GM23338 (cell line): Measurements from ENCODE around the gene SP5. TPM values are rescaled to one million over a fixed set of nuclear protein-coding genes. Genes with fewer than 3 reads are reported as not detected.
"Not testable (repeated sequence)": the region's sequence is repeated elsewhere in the genome, so short reads cannot be mapped to it uniquely, and the experiment has no call there.

ENCODE experiments used
- ATAC-seq: fragments of 200-7000 bp; cut with Tn5 transposase; 3 replicates; pipeline ENCODE4 v1.9.1; 2020
- DNase-seq: peaks from one replicate; pipeline ENCODE4 v3.0.0-alpha.2; 2015; ENCODE audit warnings: low spot score
- H2AFZ ChIP-seq: fragments of 200-600 bp; sonication (generic); 2 replicates; pipeline ENCODE4 v1.8.0; 2016; ENCODE audit warnings: antibody characterized with exemption, mild to moderate bottlenecking, moderate library complexity
- H3F3A ChIP-seq: fragments of 200-600 bp; sonication (generic); replicated peaks from 2 replicates; pipeline ENCODE4 v1.8.0; 2017; ENCODE audit warnings: antibody characterized with exemption, mixed run types, low read depth
- H3K27ac ChIP-seq: fragments of 200-600 bp; sonication (generic); 2 replicates; pipeline ENCODE4 v1.6.1; 2016; ENCODE audit warnings: low read depth
- H3K27me3 ChIP-seq: fragments of 200-600 bp; sonication (generic); 2 replicates; pipeline ENCODE4 v1.8.0; 2016; ENCODE audit warnings: mild to moderate bottlenecking, mixed run types, moderate library complexity; ENCODE audit not compliant: insufficient read depth
- H3K36me3 ChIP-seq: fragments of 200-600 bp; sonication (generic); 2 replicates; pipeline ENCODE4 v1.8.0; 2016; ENCODE audit warnings: mild to moderate bottlenecking; ENCODE audit not compliant: insufficient read depth
- H3K4me1 ChIP-seq: fragments of 200-600 bp; sonication (generic); 2 replicates; pipeline ENCODE4 v1.8.0; 2016; ENCODE audit warnings: mild to moderate bottlenecking, moderate library complexity; ENCODE audit not compliant: insufficient read depth
- H3K4me2 ChIP-seq: fragments of 200-600 bp; sonication (generic); 2 replicates; pipeline ENCODE4 v1.7.1; 2017; ENCODE audit warnings: mixed run types
- H3K4me3 ChIP-seq: fragments of 200-600 bp; sonication (generic); 2 replicates; pipeline ENCODE4 v1.6.1; 2016; ENCODE audit warnings: mixed run types
- H3K79me2 ChIP-seq: fragments of 200-600 bp; sonication (generic); replicated peaks from 2 replicates; pipeline ENCODE4 v1.8.0; 2017; ENCODE audit warnings: mild to moderate bottlenecking; ENCODE audit not compliant: insufficient read depth
- H3K9me2 ChIP-seq: fragments of 200-600 bp; sonication (generic); 2 replicates; pipeline ENCODE4 v1.8.0; 2017; ENCODE audit not compliant: insufficient read depth
- H4K20me1 ChIP-seq: fragments of 200-600 bp; sonication (generic); replicated peaks from 2 replicates; pipeline ENCODE4 v1.8.0; 2017; ENCODE audit warnings: mild to moderate bottlenecking; ENCODE audit not compliant: insufficient read depth
- H3K27ac Mint-ChIP-seq: 2 replicates; pipeline ENCODE4 v1.8.0; 2020; ENCODE audit warnings: inconsistent platforms, mild to moderate bottlenecking, moderate library complexity, mixed read lengths
- H3K27me3 Mint-ChIP-seq: 3 replicates; pipeline ENCODE4 v1.8.0; 2022; ENCODE audit warnings: low read depth, mild to moderate bottlenecking, moderate library complexity, mixed read lengths, inconsistent platforms; ENCODE audit not compliant: insufficient read depth, poor library complexity
- H3K36me3 Mint-ChIP-seq: 3 replicates; pipeline ENCODE4 v1.8.0; 2021; ENCODE audit warnings: low read depth, mild to moderate bottlenecking, inconsistent platforms, moderate library complexity, mixed read lengths
- H3K4me1 Mint-ChIP-seq: 3 replicates; pipeline ENCODE4 v1.8.0; 2020; ENCODE audit warnings: mild to moderate bottlenecking, inconsistent platforms, mixed read lengths
- H3K4me3 Mint-ChIP-seq: 3 replicates; pipeline ENCODE4 v1.8.0; 2021; ENCODE audit warnings: moderate library complexity, mild to moderate bottlenecking, inconsistent platforms, mixed read lengths
- H3K9me3 Mint-ChIP-seq: 3 replicates; pipeline ENCODE4 v1.8.0; 2020; ENCODE audit warnings: moderate library complexity, mild to moderate bottlenecking, inconsistent platforms, mixed read lengths
- CREB1 ChIP-seq: fragments of 250-450 bp; sonication (Bioruptor Pico); IDR thresholded peaks from 2 replicates; pipeline ENCODE4 v1.5.0; 2020; ENCODE audit warnings: low read depth, mild to moderate bottlenecking, moderate library complexity
- JUNB ChIP-seq: IDR thresholded peaks from one replicate; pipeline ENCODE4 v1.6.1; 2016; ENCODE audit warnings: antibody characterized with exemption; ENCODE audit not compliant: unreplicated experiment
- STAT1 ChIP-seq: IDR thresholded peaks from one replicate; pipeline ENCODE4 v1.6.1; 2016; ENCODE audit warnings: antibody characterized with exemption; ENCODE audit not compliant: unreplicated experiment
- ZNF114 ChIP-seq: fragments of 250-450 bp; sonication (Bioruptor Pico); IDR thresholded peaks from 2 replicates; pipeline ENCODE4 v1.5.0; 2020; ENCODE audit warnings: mild to moderate bottlenecking, moderate library complexity
- polyA plus RNA-seq: library from polyadenylated mRNA; unstranded; fragments of >200 nt; fragmentation: Nextera tagmentation; extraction: Ambion mirVana; gene quantifications from 2 replicates; pipeline ENCODE4 v1.2.1, GENCODE V29; 2016
- total RNA-seq: library from RNA; depleted of rRNA; stranded (reverse); fragments of >200 nt; shearing (Covaris generic); gene quantifications from 2 replicates; pipeline ENCODE4 v1.2.3, GENCODE V29; 2014
- TF ChIP-seq, protein P1 (sequence below), 2 experiments: fragments of 200-600 bp in 1 of 2; sonication (generic) in 1 of 2; conservative IDR thresholded peaks; 2 replicates each; pipeline versions ENCODE4 v1.5.1 to v1.6.1; 2016 to 2017; ENCODE audit warnings: antibody characterized with exemption in 2 of 2, low read depth in 2 of 2, mild to moderate bottlenecking in 2 of 2, moderate library complexity in 1 of 2
- TF ChIP-seq, protein P2 (sequence below): IDR thresholded peaks from 2 replicates; pipeline ENCODE4 v1.6.1; 2016; ENCODE audit warnings: antibody characterized with exemption
- TF ChIP-seq, protein P3 (sequence below): fragments of 250-450 bp; sonication (Bioruptor Pico); IDR thresholded peaks from 2 replicates; pipeline ENCODE4 v1.5.0; 2020; ENCODE audit warnings: mild to moderate bottlenecking, moderate library complexity

The SP5 gene
- total and polyA plus RNA-seq, 2 experiments from 2014 or later, result 0.21 to 0.32 TPM

DNA sequence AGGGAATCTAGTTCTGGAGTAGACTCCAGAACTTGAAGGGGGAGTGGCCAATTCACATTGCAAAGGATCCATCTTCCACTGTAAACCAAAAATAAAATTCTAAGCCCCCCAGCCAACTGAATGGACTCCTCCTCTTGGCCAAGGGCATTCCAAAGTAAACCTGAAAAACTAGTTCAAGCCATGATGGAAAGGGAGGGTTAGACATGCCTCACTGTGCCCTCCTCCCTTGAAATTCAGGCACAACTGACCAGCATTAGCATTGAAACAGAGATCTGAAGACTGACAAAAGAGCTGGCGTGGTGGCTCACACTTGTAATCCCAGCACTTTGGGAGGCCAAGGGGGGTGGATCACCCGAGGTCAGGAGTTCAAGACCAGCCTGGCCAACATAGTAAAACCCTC is 19.5 kb downstream of the SP5 start:
- not testable (repeated sequence) for H3K27me3 ChIP-seq, H3K9me3 Mint-ChIP-seq, H3K36me3 Mint-ChIP-seq, H3K4me3 Mint-ChIP-seq, H3K36me3 ChIP-seq, H3K9me2 ChIP-seq, H3K4me1 Mint-ChIP-seq, H3K4me2 ChIP-seq, ATAC-seq, DNase-seq, H3K79me2 ChIP-seq, H3K4me3 ChIP-seq, H4K20me1 ChIP-seq, H3K4me1 ChIP-seq, H2AFZ ChIP-seq, H3K27ac Mint-ChIP-seq, H3F3A ChIP-seq, H3K27ac ChIP-seq, H3K27me3 Mint-ChIP-seq

- Histone ChIP-seq H3K4me2 (no peak overlapping the region), H3K27me3 (no peaks in the 10 kb centered on the region), H3K36me3 (no peaks in the 10 kb centered on the region), H3K9me2 (peaks cover 7% of the 10 kb centered on the region; the same call in 1 of the 2 replicates), H2AFZ (no peak overlapping the region), H3K79me2 (no peaks in the 10 kb centered on the region), H3F3A (no peaks in the 10 kb centered on the region), H3K4me1 (no peaks in the 10 kb centered on the region), H3K27ac (no peak overlapping the region), H4K20me1 (no peaks in the 10 kb centered on the region), H3K4me3 (no peak overlapping the region)
- ATAC-seq (no peak), DNase-seq (no peak)
- no peaks in the 10 kb centered on the region for H3K27me3 Mint-ChIP-seq
- H3K4me3 Mint-ChIP-seq, result no peak overlapping the region
- H3K9me3 Mint-ChIP-seq, result peaks cover 7% of the 10 kb centered on the region; the same call in 1 of the 3 replicates
- H3K27ac Mint-ChIP-seq, result no peak overlapping the region
- peaks cover 4% of the 10 kb centered on the region; the same call in 1 of the 3 replicates for H3K36me3 Mint-ChIP-seq
- TF ChIP-seq CREB1, result no peak
- TF ChIP-seq, protein P1, sequence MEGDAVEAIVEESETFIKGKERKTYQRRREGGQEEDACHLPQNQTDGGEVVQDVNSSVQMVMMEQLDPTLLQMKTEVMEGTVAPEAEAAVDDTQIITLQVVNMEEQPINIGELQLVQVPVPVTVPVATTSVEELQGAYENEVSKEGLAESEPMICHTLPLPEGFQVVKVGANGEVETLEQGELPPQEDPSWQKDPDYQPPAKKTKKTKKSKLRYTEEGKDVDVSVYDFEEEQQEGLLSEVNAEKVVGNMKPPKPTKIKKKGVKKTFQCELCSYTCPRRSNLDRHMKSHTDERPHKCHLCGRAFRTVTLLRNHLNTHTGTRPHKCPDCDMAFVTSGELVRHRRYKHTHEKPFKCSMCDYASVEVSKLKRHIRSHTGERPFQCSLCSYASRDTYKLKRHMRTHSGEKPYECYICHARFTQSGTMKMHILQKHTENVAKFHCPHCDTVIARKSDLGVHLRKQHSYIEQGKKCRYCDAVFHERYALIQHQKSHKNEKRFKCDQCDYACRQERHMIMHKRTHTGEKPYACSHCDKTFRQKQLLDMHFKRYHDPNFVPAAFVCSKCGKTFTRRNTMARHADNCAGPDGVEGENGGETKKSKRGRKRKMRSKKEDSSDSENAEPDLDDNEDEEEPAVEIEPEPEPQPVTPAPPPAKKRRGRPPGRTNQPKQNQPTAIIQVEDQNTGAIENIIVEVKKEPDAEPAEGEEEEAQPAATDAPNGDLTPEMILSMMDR (conservative IDR thresholded peaks at IDR 0.05; ENCODE audit: low read depth in 2 of 2), result peak in 1 of 2 experiments; percentile 29; a peak in 1 of 4 replicates
- H3K4me1 Mint-ChIP-seq, result no peaks in the 10 kb centered on the region
Measured at GRCh38 chr2:170736628-170737027, 21.5 kb downstream of the SP5 start.

GRCh38 chr2:170737406-170737805 is 22.3 kb downstream of the SP5 start:
- H3K27me3 ChIP-seq, result no peaks in the 10 kb centered on the region
- H3K4me3 Mint-ChIP-seq, result no peak overlapping the region
- no peak for ATAC-seq
- no peaks in the 10 kb centered on the region for H3K4me1 Mint-ChIP-seq
- no peak overlapping the region for H3K4me2 ChIP-seq
- peaks cover 7% of the 10 kb centered on the region; the same call in 1 of the 3 replicates for H3K9me3 Mint-ChIP-seq
- H3K27me3 Mint-ChIP-seq, result no peaks in the 10 kb centered on the region
- peaks cover 4% of the 10 kb centered on the region; the same call in 1 of the 3 replicates for H3K36me3 Mint-ChIP-seq
- no peaks in the 10 kb centered on the region for H3F3A ChIP-seq
- H3K79me2 ChIP-seq, result no peaks in the 10 kb centered on the region
- H3K4me1 ChIP-seq, result no peaks in the 10 kb centered on the region
- H3K9me2 ChIP-seq, result peaks cover 7% of the 10 kb centered on the region; the same call in 1 of the 2 replicates
- no peak for DNase-seq
- H3K27ac ChIP-seq, result no peak overlapping the region
- no peak overlapping the region for H3K4me3 ChIP-seq
- H4K20me1 ChIP-seq, result no peaks in the 10 kb centered on the region
- H3K27ac Mint-ChIP-seq, result no peak overlapping the region
- no peak overlapping the region for H2AFZ ChIP-seq
- no peaks in the 10 kb centered on the region for H3K36me3 ChIP-seq
- TF ChIP-seq, protein P2, sequence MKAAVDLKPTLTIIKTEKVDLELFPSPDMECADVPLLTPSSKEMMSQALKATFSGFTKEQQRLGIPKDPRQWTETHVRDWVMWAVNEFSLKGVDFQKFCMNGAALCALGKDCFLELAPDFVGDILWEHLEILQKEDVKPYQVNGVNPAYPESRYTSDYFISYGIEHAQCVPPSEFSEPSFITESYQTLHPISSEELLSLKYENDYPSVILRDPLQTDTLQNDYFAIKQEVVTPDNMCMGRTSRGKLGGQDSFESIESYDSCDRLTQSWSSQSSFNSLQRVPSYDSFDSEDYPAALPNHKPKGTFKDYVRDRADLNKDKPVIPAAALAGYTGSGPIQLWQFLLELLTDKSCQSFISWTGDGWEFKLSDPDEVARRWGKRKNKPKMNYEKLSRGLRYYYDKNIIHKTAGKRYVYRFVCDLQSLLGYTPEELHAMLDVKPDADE, result no peak
- TF ChIP-seq ZNF114 (CRISPR knock-in tag) (no peak), STAT1 (no peak), JUNB (no peak)
- TF ChIP-seq, protein P3, sequence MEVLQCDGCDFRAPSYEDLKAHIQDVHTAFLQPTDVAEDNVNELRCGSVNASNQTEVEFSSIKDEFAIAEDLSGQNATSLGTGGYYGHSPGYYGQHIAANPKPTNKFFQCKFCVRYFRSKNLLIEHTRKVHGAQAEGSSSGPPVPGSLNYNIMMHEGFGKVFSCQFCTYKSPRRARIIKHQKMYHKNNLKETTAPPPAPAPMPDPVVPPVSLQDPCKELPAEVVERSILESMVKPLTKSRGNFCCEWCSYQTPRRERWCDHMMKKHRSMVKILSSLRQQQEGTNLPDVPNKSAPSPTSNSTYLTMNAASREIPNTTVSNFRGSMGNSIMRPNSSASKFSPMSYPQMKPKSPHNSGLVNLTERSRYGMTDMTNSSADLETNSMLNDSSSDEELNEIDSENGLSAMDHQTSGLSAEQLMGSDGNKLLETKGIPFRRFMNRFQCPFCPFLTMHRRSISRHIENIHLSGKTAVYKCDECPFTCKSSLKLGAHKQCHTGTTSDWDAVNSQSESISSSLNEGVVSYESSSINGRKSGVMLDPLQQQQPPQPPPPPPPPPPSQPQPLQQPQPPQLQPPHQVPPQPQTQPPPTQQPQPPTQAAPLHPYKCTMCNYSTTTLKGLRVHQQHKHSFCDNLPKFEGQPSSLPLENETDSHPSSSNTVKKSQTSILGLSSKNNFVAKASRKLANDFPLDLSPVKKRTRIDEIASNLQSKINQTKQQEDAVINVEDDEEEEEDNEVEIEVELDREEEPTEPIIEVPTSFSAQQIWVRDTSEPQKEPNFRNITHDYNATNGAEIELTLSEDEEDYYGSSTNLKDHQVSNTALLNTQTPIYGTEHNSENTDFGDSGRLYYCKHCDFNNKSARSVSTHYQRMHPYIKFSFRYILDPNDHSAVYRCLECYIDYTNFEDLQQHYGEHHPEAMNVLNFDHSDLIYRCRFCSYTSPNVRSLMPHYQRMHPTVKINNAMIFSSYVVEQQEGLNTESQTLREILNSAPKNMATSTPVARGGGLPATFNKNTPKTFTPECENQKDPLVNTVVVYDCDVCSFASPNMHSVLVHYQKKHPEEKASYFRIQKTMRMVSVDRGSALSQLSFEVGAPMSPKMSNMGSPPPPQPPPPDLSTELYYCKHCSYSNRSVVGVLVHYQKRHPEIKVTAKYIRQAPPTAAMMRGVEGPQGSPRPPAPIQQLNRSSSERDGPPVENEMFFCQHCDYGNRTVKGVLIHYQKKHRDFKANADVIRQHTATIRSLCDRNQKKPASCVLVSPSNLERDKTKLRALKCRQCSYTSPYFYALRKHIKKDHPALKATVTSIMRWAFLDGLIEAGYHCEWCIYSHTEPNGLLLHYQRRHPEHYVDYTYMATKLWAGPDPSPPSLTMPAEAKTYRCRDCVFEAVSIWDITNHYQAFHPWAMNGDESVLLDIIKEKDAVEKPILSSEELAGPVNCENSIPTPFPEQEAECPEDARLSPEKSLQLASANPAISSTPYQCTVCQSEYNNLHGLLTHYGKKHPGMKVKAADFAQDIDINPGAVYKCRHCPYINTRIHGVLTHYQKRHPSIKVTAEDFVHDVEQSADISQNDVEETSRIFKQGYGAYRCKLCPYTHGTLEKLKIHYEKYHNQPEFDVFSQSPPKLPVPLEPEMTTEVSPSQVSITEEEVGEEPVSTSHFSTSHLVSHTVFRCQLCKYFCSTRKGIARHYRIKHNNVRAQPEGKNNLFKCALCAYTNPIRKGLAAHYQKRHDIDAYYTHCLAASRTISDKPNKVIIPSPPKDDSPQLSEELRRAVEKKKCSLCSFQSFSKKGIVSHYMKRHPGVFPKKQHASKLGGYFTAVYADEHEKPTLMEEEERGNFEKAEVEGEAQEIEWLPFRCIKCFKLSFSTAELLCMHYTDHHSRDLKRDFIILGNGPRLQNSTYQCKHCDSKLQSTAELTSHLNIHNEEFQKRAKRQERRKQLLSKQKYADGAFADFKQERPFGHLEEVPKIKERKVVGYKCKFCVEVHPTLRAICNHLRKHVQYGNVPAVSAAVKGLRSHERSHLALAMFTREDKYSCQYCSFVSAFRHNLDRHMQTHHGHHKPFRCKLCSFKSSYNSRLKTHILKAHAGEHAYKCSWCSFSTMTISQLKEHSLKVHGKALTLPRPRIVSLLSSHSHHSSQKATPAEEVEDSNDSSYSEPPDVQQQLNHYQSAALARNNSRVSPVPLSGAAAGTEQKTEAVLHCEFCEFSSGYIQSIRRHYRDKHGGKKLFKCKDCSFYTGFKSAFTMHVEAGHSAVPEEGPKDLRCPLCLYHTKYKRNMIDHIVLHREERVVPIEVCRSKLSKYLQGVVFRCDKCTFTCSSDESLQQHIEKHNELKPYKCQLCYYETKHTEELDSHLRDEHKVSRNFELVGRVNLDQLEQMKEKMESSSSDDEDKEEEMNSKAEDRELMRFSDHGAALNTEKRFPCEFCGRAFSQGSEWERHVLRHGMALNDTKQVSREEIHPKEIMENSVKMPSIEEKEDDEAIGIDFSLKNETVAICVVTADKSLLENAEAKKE (CRISPR knock-in tag), result no peak
